Liver (tissue), 3 donors: ENCODE data around the gene VPS37B.

Source experiments
- CTCF ChIP-seq: fragments of 150-350 bp; IDR thresholded peaks from 2 replicates; pipeline ENCODE4 v1.5.1; 2017; ENCODE audit warnings: improper control_type of control experiment, low read depth, low read length; ENCODE audit not compliant: missing input control
- HNF4A ChIP-seq, 2 donors: conservative IDR thresholded peaks; 2 replicates each; pipeline ENCODE4 v1.6.1; 2016; ENCODE audit warnings: antibody characterized with exemption in 2 of 2, mild to moderate bottlenecking in 2 of 2
- MAX ChIP-seq: IDR thresholded peaks from 2 replicates; pipeline ENCODE4 v1.6.1; 2016; ENCODE audit warnings: antibody characterized with exemption
- RAD21 ChIP-seq, 2 donors: IDR thresholded peaks; 2 replicates each; pipeline ENCODE4 v1.6.1; 2016; ENCODE audit warnings: antibody characterized with exemption in 2 of 2, mild to moderate bottlenecking in 2 of 2
- donor health status: healthy.
- donor health status: healthy.

- TF ChIP-seq CTCF (no peak), RAD21 (IDR thresholded peaks at IDR 0.05) (no peak), HNF4A (conservative IDR thresholded peaks at IDR 0.05) (peak in 1 of 2 donors; percentile 61), MAX (no peak)
These were observed 32.7 kb upstream of the VPS37B start for GRCh38 chr12:122928404-122929147.
